G401 (cell line): Measurements from ENCODE around the gene TC2N. TPM values are rescaled to one million over a fixed set of nuclear protein-coding genes. Genes with fewer than 3 reads are reported as not detected.
"Not testable (repeated sequence)": the region's sequence is repeated elsewhere in the genome, so short reads cannot be mapped to it uniquely, and the experiment has no call there.

ENCODE experiments used
- DNase-seq: peaks from one replicate; pipeline ENCODE4 v3.0.0-alpha.2; 2015; ENCODE audit warnings: low spot score
- in situ Hi-C: cut with HindIII; loops from 2 replicates; pipeline ENCODE4 v1.10.0; 2016; ENCODE audit warnings: low sequenced_read_pairs, mixed read lengths
- total RNA-seq: library from RNA; depleted of rRNA; stranded (reverse); fragments of >200 nt; shearing (Covaris generic); gene quantifications from 2 replicates; pipeline ENCODE4 v1.2.3, GENCODE V29; 2014; rRNA removed

The TC2N gene
- not detected in 2 replicates for total RNA-seq

DNA sequence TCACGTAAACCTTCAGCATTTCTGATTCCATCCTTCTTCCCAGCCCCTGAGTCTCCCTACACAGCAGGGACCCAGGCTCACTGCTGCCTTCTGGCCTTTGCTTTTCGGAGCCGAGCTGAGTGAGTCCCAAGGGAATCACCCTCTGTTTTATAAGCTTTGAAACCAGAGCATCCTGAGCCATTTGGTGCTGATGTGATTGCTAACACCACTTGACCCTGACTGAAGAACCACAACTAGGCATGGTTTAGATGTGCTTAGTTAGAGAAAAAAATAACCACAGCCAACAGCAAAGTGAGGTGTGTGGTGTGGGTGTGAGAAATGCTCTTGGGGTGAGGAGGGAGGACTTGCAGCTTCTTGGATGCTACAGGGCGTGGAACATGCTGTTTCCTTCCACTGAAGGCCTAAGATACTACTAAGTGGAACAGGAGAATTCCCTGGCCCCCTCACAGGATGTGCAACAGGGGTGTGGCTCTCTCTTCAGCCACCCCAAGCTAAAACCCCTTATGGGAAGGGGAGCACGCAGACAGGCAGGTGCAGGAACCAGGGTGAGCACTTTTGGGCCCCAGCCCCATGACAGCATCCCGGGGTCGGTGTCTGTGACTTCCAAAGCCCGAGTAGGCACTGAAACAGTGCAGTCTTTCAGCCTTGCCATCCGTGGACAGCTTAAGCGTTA, at the start of gene TC2N:
TSS of gene TC2N (minus strand) at position 221 of the 673 bp plus-strand sequence. CDS start 53,767 bp downstream, outside the sequence.
- in situ Hi-C loops, result no loop called here
- DNase-seq, result no peak

- in situ Hi-C loops, result no loop called here
- no peak for DNase-seq
These were observed 44.7 kb upstream of the TC2N start for GRCh38 chr14:91912035-91912434.

DNA sequence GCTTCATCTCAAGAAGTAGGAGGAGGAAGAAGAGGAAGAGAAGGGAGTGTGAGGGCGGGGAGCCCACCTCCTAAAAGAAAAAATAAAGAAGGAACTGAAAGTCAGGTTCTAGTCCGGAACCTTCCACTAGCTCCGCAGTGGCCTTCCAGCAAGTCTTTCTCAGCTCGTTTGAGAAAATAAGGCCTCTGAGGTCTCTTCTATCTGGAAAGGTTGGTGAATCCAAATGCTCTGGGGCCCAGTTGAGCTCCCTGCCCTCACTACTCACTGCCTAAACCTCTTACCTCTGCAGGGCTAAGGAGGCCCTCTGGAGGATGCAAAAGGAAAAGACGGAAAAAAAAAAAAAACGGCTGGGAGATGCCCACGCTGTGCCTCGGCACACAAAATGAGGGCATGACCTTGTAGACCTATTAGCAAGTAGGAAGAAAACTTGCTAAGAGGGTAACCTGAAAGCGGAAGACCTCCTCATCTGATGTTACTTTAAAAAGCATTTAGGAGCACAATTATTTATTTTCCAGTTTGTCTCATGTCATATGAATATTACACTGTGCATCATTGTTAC, 44.2 kb upstream of the TC2N start:
- in situ Hi-C loops, result no loop called here
- peak; percentile 19 for DNase-seq

GRCh38 chr14:91910196-91910595, 42.9 kb upstream of the TC2N start:
- in situ Hi-C loops, result no loop called here
- DNase-seq, result no peak

DNA sequence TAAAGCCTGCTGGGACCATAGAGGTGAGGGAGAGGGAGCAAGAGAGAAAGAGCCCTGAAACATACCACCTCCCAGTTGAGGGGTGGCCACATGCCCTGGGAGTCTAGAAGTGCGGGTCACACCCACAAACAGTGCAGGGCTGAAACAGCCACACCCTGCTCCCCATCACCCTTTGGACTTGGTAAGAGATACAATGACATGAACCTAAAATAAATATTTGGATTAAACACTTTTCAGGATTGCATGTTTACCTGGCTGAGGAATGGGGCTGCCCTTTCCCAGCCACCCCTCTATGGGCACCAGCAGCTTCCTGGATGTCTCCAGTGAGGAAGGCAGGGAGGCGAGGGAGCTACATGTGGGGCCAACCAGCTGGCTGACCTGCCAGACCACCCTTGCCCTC, 39.0 kb upstream of the TC2N start:
- in situ Hi-C loops, result no loop called here
- no peak for DNase-seq

DNA sequence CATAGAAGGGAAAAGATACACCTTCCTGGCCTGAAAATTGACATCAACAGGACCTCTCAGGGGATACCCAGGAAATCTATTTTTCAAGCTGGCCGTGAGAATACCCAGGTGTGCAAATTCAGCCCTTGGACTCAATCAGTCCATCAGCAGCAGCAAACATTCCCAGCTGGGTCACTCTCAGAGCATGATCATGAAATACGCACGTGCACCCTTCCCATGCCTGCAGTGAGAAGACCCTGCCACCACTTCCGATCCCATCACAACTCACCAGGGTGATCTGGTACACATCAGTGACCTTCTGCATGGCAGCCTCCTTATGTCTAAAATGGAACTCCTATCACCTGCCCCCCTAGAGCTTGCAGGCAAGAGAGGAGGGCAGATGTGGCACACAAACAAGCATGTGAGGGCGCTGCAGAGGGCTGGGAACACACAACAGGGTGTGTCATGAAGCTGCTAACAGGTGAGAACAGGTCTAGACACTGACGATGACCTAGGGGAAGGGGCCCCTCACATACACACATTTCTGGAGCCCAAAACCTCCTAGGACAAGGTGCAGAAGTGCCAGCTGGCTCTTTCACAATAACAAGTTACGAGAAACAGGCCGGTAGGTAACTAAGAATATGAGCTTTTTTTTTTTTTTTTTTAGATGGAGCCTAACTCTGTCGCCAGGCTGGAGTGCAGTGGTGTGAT, 37.8 kb upstream of the TC2N start:
- in situ Hi-C loops, result no loop called here
- no peak for DNase-seq

- no peak for DNase-seq
- in situ Hi-C loops, result no loop called here
These were observed 37.1 kb upstream of the TC2N start for GRCh38 chr14:91904483-91904882.

- in situ Hi-C loops, result no loop called here
- no peak for DNase-seq
These were observed 35.7 kb upstream of the TC2N start for GRCh38 chr14:91903070-91903469.

- DNase-seq, result no peak
These were observed 35.0 kb upstream of the TC2N start for GRCh38 chr14:91902336-91902735.

DNA sequence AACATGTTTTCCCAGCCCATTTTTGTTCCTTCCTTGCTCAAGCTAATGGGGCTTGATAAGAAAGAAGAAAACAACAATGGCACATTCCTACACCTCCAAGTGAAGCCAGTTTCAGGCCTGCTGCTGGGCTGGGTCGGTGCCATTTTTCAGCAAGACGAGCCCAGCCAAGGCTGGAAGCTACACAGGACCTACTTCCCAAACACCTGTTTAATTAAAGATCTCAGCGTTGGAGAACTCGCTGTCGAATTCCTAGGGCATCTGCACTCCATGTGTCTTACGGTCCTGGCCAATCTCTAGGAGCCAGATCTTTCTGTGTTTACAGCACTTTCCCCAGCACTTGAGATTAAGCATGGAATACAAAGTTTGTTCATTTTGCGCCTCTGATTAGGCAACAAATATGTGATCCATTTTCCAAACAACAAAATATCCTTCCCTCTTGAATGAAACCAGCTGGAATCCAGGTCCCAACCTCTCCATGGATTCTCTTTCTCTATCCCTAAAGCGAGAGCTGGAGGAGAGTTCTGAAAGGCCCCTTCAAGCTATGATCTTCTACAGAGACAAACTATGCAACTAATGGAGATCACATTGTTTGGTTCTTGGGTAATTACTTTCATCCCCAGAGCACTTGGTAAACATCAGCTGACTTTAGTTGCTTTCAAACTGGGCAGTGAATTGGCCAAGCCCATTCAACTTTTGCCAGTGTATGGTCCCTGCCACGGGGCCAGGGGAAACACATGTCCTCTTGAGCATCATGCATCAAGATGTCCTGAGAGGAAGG, 34.3 kb upstream of the TC2N start:
- in situ Hi-C loops, result no loop called here
- peak; percentile 58 for DNase-seq

More at GRCh38 chr14:91902336-91902735, 35.0 kb upstream of the TC2N start:
- in situ Hi-C loops, result no loop called here

GRCh38 chr14:91899806-91900205, 32.5 kb upstream of the TC2N start:
- in situ Hi-C loops, result no loop called here
- no peak for DNase-seq

DNA sequence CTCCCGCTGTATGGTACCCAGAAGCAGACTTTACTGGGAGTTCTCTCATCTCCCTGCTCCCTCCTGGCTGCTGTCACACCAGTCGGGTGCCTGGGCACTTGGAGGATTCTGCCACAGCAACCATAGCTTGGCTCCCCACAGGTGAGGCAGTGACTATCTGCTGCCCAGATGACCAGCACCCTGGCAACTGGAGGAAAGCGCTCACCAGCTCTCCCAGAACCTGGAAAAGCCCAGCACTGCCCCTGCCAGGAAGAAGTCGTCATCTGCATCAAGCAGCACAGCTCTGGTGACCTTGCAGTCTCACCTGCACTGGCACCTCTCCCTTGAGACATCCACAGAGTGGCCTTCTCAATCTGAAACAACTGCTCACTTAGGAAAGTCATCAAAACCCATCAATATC, 31.9 kb upstream of the TC2N start:
- no peak for DNase-seq
- in situ Hi-C loops, result no loop called here

DNA sequence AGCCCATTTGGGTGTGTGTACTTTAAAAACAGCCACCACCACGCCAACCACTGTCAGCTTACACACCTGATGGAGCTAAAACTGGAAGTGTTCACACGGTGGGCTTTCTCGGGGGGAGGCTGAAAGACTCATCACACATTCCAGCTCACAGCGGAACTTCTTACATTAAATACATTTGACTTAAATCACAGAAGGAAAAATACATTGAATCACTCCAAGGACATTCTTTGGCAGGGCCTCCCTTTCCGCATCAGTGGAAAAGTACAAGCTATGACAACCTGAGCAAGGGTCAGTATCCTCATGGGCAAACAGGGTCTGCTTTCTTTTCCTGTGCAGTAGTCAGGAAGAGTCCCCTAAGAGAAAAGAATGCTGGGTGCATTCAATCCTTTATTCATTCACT, 31.0 kb upstream of the TC2N start:
- no peak for DNase-seq
- in situ Hi-C loops, result no loop called here

DNA sequence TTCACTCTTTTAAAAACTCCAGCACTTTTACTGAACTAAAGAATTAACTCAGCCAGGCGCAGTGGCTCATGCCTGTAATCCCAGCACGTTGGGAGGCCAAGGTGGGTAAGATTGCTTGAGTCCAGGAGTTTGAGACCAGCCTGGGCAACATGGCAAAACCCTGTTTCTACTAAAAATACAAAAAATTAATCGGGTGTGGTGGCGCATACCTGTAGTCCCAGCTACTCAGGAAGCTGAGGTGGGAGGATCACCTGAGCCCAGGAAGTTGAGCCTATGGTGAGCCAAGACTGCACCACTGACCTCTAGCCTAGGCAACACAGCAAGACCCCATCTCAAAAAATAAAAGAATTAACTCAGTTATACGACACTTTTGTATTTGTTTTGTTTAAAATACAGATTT, 30.4 kb upstream of the TC2N start:
- DNase-seq, in situ Hi-C loops: not testable (repeated sequence)

- DNase-seq, result peak; percentile 52
- in situ Hi-C loops, result no loop called here
These were observed 29.9 kb upstream of the TC2N start for GRCh38 chr14:91897106-91897701.

- in situ Hi-C loops, result no loop called here
- no peak for DNase-seq
These were observed 29.1 kb upstream of the TC2N start for GRCh38 chr14:91896419-91896818.

DNA sequence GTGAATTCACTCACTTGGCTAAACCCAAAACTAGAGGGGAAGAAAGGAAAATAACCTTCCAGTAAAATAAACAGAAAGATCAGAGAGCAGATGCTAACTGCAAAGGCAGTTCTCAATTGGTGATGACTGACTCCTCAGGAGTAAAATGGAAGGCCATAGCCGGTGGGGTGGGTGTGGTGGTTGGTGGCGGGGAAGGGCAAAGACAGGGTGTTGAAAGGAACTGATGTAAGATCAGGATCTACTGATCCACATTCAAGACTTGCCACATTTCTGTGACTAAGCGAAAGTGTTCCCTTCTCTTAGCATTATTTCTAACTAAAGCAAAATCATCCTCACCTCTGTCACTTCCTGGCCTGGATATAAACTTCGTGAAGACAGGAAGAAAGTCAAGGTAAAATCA, 26.3 kb upstream of the TC2N start:
- in situ Hi-C loops, result no loop called here
- DNase-seq, result no peak

DNA sequence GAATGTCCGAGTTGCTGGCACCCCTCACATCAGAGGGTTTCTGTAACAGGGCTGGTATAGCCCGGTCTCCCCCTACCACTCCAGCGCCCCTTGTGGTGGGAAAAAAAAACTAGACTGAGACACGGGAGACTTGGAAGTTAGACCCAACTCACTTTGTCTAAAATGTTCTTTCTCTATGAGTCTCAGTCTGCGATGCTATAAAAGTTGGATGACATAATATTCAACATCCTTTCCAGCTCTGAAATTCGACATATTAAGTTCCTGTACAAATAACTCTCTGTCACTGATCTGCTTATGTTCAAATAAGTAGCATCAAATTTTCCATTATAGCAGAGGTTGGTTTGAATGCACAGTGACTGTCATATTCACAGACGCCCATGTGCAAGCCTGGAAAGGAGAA, 25.7 kb upstream of the TC2N start:
- DNase-seq, result no peak
- in situ Hi-C loops, result no loop called here

DNA sequence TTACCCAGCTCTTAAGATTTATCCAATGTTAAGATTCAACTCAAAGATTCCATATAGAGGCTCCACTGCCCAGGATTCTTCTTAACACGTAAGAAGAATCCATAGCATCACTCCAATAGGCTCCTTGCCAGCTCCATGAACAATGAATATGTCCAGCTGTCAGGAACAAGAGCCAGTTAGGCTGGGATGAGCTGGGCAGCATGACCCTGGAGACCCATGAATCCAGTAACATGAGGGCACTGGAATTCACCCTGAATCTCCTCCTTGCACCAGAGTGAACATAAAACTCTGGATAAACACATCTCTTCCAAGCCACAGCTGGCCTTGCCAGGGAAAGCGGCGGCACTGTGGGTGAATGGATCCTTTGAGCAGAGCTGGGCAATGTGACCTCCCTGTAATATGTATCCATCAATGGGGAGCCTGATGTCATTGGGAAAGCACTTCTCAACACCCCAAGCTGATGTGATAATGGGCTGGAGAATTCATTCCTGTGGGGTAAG, 24.4 kb upstream of the TC2N start:
- no peak for DNase-seq
- in situ Hi-C loops, result no loop called here
